NCI-H128 (cell line): Measurements from ENCODE around the gene ZNF507.
"Not testable (repeated sequence)": the region's sequence is repeated elsewhere in the genome, so short reads cannot be mapped to it uniquely, and the experiment has no call there.

Experiments used
- DNase-seq: peaks from one replicate; lab custom pipeline; 2025; ENCODE audit not compliant: unreplicated experiment; lab: John Stamatoyannopoulos, UW

ZNF507 gene

GRCh38 chr19:32367063-32367462 lies 21.7 kb downstream of the ZNF507 start:
- no peak for DNase-seq

- no peak for DNase-seq
These were observed 22.6 kb downstream of the ZNF507 start for GRCh38 chr19:32367948-32368536.

GRCh38 chr19:32368787-32369186 lies 23.4 kb downstream of the ZNF507 start:
- DNase-seq: no peak

DNA sequence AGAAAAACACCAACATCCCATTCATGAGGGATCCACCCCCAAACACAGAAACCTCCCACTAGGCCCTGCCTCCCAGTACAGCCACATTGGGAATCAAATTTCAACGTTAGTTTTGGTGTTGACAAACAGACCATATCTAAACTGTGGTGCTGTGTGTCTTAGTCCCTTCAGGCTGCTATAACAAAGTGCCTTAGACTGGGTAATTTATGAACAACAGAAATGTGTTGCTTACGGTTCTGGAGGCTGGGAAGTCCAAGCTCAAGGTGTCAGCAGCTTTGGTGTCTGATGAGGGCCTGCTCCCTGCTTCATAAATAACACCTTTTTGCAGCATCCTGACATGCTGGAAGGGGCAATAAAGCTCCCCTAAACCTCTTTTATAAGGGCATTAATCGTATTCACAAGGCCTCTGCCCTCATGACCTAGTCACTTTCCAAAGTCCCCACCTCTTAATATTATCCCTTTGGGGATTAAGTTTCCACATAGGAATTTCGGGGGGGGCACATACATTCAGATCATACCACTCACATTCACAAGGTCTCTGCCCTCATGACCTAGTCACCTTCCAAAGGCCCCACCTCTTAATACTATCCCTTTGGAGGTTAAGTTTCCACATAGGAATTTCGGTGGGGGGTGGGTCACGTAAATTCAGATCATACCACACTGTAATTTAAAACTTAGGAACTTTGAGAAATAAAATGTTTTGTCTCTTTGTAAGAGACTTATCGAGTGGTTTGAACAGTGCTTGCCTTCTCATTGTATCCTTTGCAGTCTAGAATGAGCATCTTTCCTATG lies 27.5 kb downstream of the ZNF507 start:
- DNase-seq: no peak

- no peak for DNase-seq
These were observed 28.3 kb downstream of the ZNF507 start for GRCh38 chr19:32373585-32374295.

GRCh38 chr19:32374362-32374761 lies 29.0 kb downstream of the ZNF507 start:
- DNase-seq: not testable (repeated sequence)

DNA sequence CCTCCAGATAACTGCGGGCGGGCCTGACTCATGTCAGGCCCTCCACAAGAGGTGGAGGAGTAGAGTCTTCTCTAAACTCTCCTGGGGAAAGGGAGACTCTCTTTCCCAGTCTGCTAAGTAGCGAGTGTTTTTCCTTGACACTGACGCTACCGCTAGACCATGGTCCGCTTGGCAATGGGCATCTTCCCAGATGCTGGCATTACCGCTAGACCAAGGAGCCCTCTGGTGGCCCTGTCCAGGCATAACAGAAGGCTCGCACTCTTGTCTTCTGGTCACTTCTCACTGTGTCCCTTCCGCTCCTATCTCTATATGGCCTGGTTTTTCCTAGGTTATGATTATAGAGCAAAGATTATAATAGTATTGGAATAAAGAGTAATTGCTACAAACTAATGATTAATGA lies 31.7 kb downstream of the ZNF507 start:
- DNase-seq: not testable (repeated sequence)

- DNase-seq: no peak
These were observed 34.9 kb downstream of the ZNF507 start for GRCh38 chr19:32380269-32380668.

- no peak for DNase-seq
These were observed 42.4 kb downstream of the ZNF507 start for GRCh38 chr19:32387701-32388392.

- DNase-seq: no peak
These were observed 43.0 kb downstream of the ZNF507 start for GRCh38 chr19:32388393-32388855.

DNA sequence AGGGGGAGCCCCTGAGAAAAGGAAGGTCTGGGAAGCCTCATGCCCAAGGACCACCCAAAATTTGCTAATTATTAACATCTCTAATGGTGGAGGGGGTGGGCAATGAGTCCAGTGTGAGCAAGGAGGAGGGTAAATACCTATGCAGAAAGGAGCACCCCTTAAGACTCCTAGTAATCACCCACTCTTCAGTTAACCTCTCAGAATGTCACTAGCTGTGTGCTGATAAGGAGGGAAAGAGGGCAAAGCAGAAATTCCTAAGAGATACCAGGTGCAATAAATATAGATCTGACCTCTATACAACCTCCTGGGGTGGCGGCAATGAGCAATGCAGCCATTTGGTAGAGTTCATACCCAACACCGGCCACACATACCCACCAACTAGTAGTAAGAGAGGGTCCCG lies 47.5 kb downstream of the ZNF507 start:
- DNase-seq: no peak

DNA sequence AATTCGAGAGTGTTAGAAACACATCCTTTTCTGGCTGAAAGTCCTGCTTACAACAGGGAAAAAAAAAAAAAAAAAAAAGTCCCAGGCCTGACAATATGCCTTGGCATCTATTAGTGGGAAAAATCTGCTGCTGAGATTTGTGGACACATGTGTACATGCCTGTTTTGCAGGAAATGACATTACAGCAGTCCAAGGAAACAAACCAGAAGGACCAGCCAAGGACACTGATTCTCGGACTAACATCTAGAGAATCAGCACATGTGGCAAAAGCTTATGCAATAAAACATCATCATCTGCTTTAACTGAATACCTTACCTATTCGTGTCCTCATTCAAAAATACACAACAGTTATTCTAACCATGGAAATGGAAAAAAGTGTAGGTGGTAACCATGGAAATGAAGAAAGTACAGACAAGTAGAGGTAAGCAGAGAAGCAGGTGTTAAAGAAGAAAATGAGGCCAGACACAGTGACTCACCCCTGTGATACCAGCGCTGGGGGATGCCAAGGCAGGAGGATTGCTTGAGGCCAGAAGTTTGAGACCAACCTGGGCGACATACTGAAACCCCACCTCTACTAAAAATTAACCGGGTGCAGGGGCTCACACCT lies 50.7 kb downstream of the ZNF507 start:
- DNase-seq: no peak

DNA sequence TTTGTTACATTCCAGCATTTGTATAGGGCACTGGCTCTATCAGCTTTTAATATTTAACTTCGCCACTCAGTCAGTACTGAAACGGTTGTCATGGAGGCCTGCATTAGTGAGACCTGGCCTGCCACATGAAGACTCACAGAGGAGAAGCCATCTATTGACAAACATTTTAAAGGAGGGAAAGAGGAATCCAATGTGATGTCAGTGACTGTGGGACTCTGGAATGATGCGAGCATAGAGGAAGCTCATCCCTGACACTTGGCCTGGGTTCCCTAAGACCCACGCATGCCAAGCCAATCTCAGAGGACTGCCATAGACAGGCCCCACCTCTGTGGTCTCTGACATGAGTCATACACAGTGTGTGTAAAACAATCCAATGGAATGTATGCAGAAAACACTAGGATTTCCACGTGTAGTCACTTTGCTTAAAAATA lies 52.3 kb downstream of the ZNF507 start:
- DNase-seq: no peak

DNA sequence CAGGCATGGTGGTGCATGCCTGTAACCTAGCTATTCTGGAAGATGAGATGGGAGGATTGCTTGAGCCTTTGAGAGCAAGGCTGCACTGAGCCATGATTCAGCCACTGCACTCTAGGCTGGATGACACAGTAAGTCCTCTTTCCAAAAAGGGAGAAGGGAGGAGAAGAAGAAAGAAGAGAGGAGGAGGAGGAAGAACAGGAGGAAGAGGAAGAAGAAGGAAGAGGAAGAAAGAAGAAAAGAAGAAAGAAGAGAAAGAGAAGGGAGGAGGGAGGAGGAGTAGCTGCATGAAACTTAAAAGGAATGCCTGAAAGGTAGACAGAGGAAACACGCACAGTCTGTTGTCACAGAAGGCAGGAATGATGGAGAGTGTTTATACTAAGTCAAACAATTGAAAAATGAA lies 56.6 kb downstream of the ZNF507 start:
- no peak for DNase-seq

GRCh38 chr19:32403291-32403995 lies 58.0 kb downstream of the ZNF507 start:
- no peak for DNase-seq

GRCh38 chr19:32404213-32404932 lies 59.0 kb downstream of the ZNF507 start:
- no peak for DNase-seq

DNA sequence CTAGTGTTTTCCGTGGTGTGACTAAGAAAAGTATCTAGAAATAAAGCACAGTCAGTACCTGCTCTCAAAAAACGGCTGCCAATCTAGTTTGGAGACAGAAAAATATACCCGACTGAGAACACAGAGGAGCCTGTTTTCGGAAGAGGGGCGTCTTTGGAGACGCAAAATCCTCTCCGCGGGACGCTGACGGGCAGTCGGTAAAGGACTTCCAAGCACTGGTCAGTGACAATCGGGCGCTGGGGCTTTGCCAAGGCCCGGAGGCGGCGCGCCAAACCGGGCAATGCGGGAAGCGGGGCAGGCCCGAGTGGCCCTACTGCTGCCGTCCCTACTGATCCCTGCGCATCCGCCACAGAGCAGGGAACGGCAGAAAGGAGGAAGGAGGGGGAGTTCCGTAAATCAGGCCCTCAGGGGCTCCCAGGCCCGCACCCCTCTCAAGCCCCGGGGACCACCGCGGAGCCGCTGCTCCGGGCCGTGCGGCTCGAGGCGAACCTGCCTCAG lies 59.6 kb downstream of the ZNF507 start:
- no peak for DNase-seq

- peak; percentile 89 for DNase-seq
These were observed 60.2 kb downstream of the ZNF507 start, which contains the start of gene DPY19L3 for GRCh38 chr19:32405431-32406160. Gene DPY19L3, plus strand, starts transcription at chr19:32405770. Its CDS starts 2,484 bp downstream, at chr19:32408254.
